H1 (cell line): ENCODE data around the gene BIN1. TPM values are rescaled to one million over a fixed set of nuclear protein-coding genes. Genes with fewer than 3 reads are reported as not detected.

ENCODE experiments used
- CTCF ChIA-PET: fragments of 300-600 bp; sonication (Branson Sonifier 250); formaldehyde crosslinking; loops from one replicate; lab custom pipeline; 2021; ENCODE audit not compliant: partially characterized antibody; lab: Charles Lee
- POLR2A ChIA-PET: fragments of 300-600 bp; sonication (Branson Sonifier 250); formaldehyde crosslinking; loops from one replicate; lab custom pipeline; 2021; ENCODE audit warnings: inconsistent platforms; ENCODE audit not compliant: partially characterized antibody; lab: Charles Lee
- DNase-seq, 2 experiments: peaks; one replicate each; pipeline versions ENCODE4 v3.0.0 to v3.0.0-alpha.2; 2010 to 2022; ENCODE audit warnings: low spot score in 2 of 2, low read depth in 1 of 2, mixed read lengths in 1 of 2
- FAIRE-seq: peaks from 2 replicates; lab custom pipeline; 2011; peaks lifted over from hg19 to GRCh38; lab: Jason Lieb, UNC
- H2AFZ ChIP-seq: 2 replicates; pipeline ENCODE4 v1.8.1; 2012; ENCODE audit warnings: low read length, inconsistent platforms
- H2AK5ac ChIP-seq: 2 replicates; pipeline ENCODE4 v1.6.1; 2013; ENCODE audit warnings: low read depth, low read length
- H2BK120ac ChIP-seq: replicated peaks from 2 replicates; pipeline ENCODE3; 2013; ENCODE audit warnings: low read depth, low read length, inconsistent platforms
- H2BK12ac ChIP-seq: 2 replicates; pipeline ENCODE4 v1.6.1; 2013; ENCODE audit warnings: low read depth, low read length
- H2BK15ac ChIP-seq: 2 replicates; pipeline ENCODE4 v1.6.1; 2013; ENCODE audit warnings: low read length
- H2BK20ac ChIP-seq: 2 replicates; pipeline ENCODE4 v1.6.1; 2013; ENCODE audit warnings: low read length
- H2BK5ac ChIP-seq: 2 replicates; pipeline ENCODE4 v1.6.1; 2013; ENCODE audit warnings: low read depth, low read length
- H3K14ac ChIP-seq: 2 replicates; pipeline ENCODE4 v1.6.1; 2013; ENCODE audit warnings: inconsistent platforms; ENCODE audit not compliant: insufficient read length
- H3K18ac ChIP-seq: 2 replicates; pipeline ENCODE4 v1.6.1; 2013; ENCODE audit warnings: low read length; ENCODE audit errors: extremely low read depth
- H3K23ac ChIP-seq: 2 replicates; pipeline ENCODE4 v1.6.1; 2013; ENCODE audit warnings: inconsistent platforms; ENCODE audit not compliant: insufficient read length
- H3K23me2 ChIP-seq: 2 replicates; pipeline ENCODE4 v1.6.1; 2013; ENCODE audit warnings: low read depth, low read length
- H3K27ac ChIP-seq: 2 replicates; pipeline ENCODE4 v1.6.1; 2011; ENCODE audit warnings: low read depth, low read length, inconsistent platforms
- H3K27me3 ChIP-seq, 4 experiments: replicated peaks in 1 of 4; 1 replicate in 1 of 4; 2 replicates in 3 of 4; pipeline versions ENCODE4 v1.6.1 to v1.8.1; 2011 to 2013; ENCODE audit warnings: low read length in 3 of 4, mild to moderate bottlenecking in 3 of 4, inconsistent platforms in 2 of 4, mixed read lengths in 2 of 4, moderate library complexity in 1 of 4; ENCODE audit not compliant: control insufficient read depth in 3 of 4, insufficient read depth in 3 of 4; ENCODE audit errors: extremely low read depth in 1 of 4
- H3K36me3 ChIP-seq, 4 experiments: 2 replicates each; pipeline versions ENCODE4 v1.6.1 to v1.8.1; 2011 to 2013; ENCODE audit warnings: mild to moderate bottlenecking in 4 of 4, low read length in 3 of 4, moderate library complexity in 2 of 4, control low read depth in 1 of 4, inconsistent platforms in 1 of 4; ENCODE audit not compliant: insufficient read depth in 4 of 4, control insufficient read depth in 2 of 4
- H3K4ac ChIP-seq: replicated peaks from 2 replicates; pipeline ENCODE3; 2013; ENCODE audit warnings: low read length, low read depth, mixed read lengths, inconsistent platforms; ENCODE audit not compliant: insufficient read length
- H3K4me1 ChIP-seq, 4 experiments: replicated peaks in 1 of 4; 1 replicate in 1 of 4; 2 replicates in 3 of 4; pipeline versions ENCODE4 v1.6.1 to v1.8.1; 2011 to 2013; ENCODE audit warnings: low read length in 3 of 4, inconsistent platforms in 2 of 4, mixed read lengths in 1 of 4; ENCODE audit not compliant: insufficient read depth in 4 of 4, control insufficient read depth in 3 of 4
- H3K4me2 ChIP-seq, 2 experiments: 2 replicates each; pipeline versions ENCODE4 v1.6.1 to v1.8.1; 2011 to 2013; ENCODE audit warnings: low read depth in 2 of 2, low read length in 2 of 2, control low read depth in 1 of 2, inconsistent platforms in 1 of 2, mild to moderate bottlenecking in 1 of 2; ENCODE audit not compliant: insufficient read depth in 1 of 2
- H3K4me3 ChIP-seq, 4 experiments: fragments of 200-600, 300-600 bp in 1 of 4; sonication (generic), shearing (Covaris generic), sonication (Bioruptor Twin) in 1 of 4; 2 replicates each; pipeline versions ENCODE4 v1.5.1 to v1.8.1; 2011 to 2016; ENCODE audit warnings: low read length in 4 of 4, low read depth in 3 of 4, control low read depth in 2 of 4, inconsistent platforms in 2 of 4, mild to moderate bottlenecking in 2 of 4, mixed read lengths in 1 of 4, moderate library complexity in 1 of 4; ENCODE audit not compliant: insufficient read depth in 2 of 4; ENCODE audit errors: extremely low read depth in 1 of 4
- H3K56ac ChIP-seq: replicated peaks from 2 replicates; pipeline ENCODE3; 2013; ENCODE audit warnings: low read depth, mild to moderate bottlenecking, mixed read lengths, low read length, inconsistent platforms; ENCODE audit not compliant: insufficient read length
- H3K79me1 ChIP-seq: 2 replicates; pipeline ENCODE4 v1.6.1; 2013; ENCODE audit warnings: low read depth, low read length, control low read depth
- H3K79me2 ChIP-seq, 2 experiments: 2 replicates each; pipeline versions ENCODE4 v1.6.1 to v1.8.1; 2012 to 2013; ENCODE audit warnings: low read length in 2 of 2, mild to moderate bottlenecking in 2 of 2, inconsistent platforms in 1 of 2; ENCODE audit not compliant: insufficient read depth in 2 of 2, control insufficient read depth in 1 of 2
- H3K9ac ChIP-seq, 4 experiments: replicated peaks in 1 of 4; 1 replicate in 1 of 4; 2 replicates in 3 of 4; pipeline versions ENCODE4 v1.6.1 to v1.8.1; 2011 to 2013; ENCODE audit warnings: low read depth in 3 of 4, low read length in 3 of 4, control low read depth in 2 of 4, mild to moderate bottlenecking in 2 of 4, moderate library complexity in 2 of 4, inconsistent platforms in 1 of 4; ENCODE audit errors: extremely low read depth in 1 of 4
- H3K9me3 ChIP-seq, 2 experiments: 2 replicates each; pipeline versions ENCODE4 v1.6.1 to v1.8.1; 2012 to 2013; ENCODE audit warnings: mild to moderate bottlenecking in 2 of 2, moderate library complexity in 2 of 2, control low read depth in 1 of 2, inconsistent platforms in 1 of 2, low read depth in 1 of 2, low read length in 1 of 2, mixed read lengths in 1 of 2; ENCODE audit not compliant: insufficient read depth in 2 of 2
- H4K20me1 ChIP-seq, 2 experiments: replicated peaks in 1 of 2; 2 replicates each; pipeline versions ENCODE3 to v1.8.1; 2011 to 2013; ENCODE audit warnings: inconsistent platforms in 2 of 2, low read length in 2 of 2, mild to moderate bottlenecking in 1 of 2; ENCODE audit not compliant: insufficient read depth in 2 of 2, control insufficient read depth in 1 of 2
- H4K5ac ChIP-seq: 2 replicates; pipeline ENCODE4 v1.6.1; 2013; ENCODE audit warnings: low read length, low read depth, mixed read lengths, inconsistent platforms; ENCODE audit not compliant: insufficient read length
- H4K8ac ChIP-seq: 2 replicates; pipeline ENCODE4 v1.8.0; 2013; ENCODE audit warnings: mild to moderate bottlenecking, moderate library complexity, low read length, inconsistent platforms; ENCODE audit not compliant: insufficient read depth; ENCODE audit errors: extremely low read depth
- H4K91ac ChIP-seq: replicated peaks from 2 replicates; pipeline ENCODE3; 2013; ENCODE audit warnings: low read length, mixed read lengths, inconsistent platforms; ENCODE audit not compliant: insufficient read length
- BCL11A ChIP-seq, 2 experiments: IDR thresholded peaks; one replicate each; pipeline ENCODE4 v1.6.1; 2011; ENCODE audit warnings: low read depth in 2 of 2, low read length in 2 of 2, mild to moderate bottlenecking in 2 of 2
- WGBS, 2 experiments: shearing (Covaris generic) in 1 of 2; methylation state at CpG; one replicate each; pipeline versions ENCODE4 v1.1.6 to v1.1.7; 2013 to 2015; ENCODE audit warnings: low lambda C conversion rate in 2 of 2, mixed read lengths in 2 of 2, inconsistent platforms in 1 of 2, low coverage in 1 of 2, missing lambda C conversion rate in 1 of 2; ENCODE audit not compliant: insufficient replicate concordance in 2 of 2, insufficient coverage in 1 of 2, insufficient read length in 1 of 2; ENCODE audit errors: extremely low coverage in 1 of 2, missing lambda C conversion rate in 1 of 2; 5-methylcytosine and 5-hydroxymethylcytosine counted together
- polyA plus RNA-seq, 7 experiments: library from polyadenylated mRNA; depleted of rRNA in 3 of 7; stranded (reverse) in 5 of 7; unstranded in 2 of 7; fragments of >200 nt in 5 of 7; fragments of 200-250 nt in 2 of 7; gene quantifications; 1 replicate in 5 of 7; 2 replicates in 1 of 7; 4 replicates in 1 of 7; pipeline versions ENCODE4 v1.2.1 to v1.2.3, GENCODE V29; 2011 to 2013; ENCODE audit warnings: missing spikeins in 2 of 7, mixed read lengths in 2 of 7
- total RNA-seq: library from RNA; stranded (reverse); fragmentation: NEBNext Ultra II Directional; extraction: Animal tissue kit (Norgen Biotek cat#: 25700); gene quantifications from 2 replicates; pipeline ENCODE4 v1.2.1, GENCODE V29; 2021

The BIN1 gene
- total and polyA plus RNA-seq, 2 of the 8 experiments (the other 6 are each of a cell fraction or from before 2014, with no cell fraction given): 23.6 to 35.6 TPM

- H3K56ac ChIP-seq: no peak overlapping the region
- no peak overlapping the region for H2BK12ac ChIP-seq
- no peaks in the 10 kb centered on the region for H3K27me3 ChIP-seq
- no peak overlapping the region for H4K91ac ChIP-seq
- no peak overlapping the region; the same call in 1 of the 2 replicates for H4K8ac ChIP-seq
- H2BK5ac ChIP-seq: no peak overlapping the region
- no peak overlapping the region for H3K4me2 ChIP-seq
- H2AFZ ChIP-seq: no peak overlapping the region
- ChIA-PET CTCF (no interaction called here), POLR2A (no interaction called here)
- 81% methylated on average over 7 of the region's 14 CpGs; no CpG with 5 or more reads in 1 of the 2 experiments for WGBS, 2 experiments
- no peak overlapping the region for H4K5ac ChIP-seq
- H2BK15ac ChIP-seq: no peak overlapping the region
- no peak overlapping the region for H2AK5ac ChIP-seq
- no peak overlapping the region for H2BK20ac ChIP-seq
- peaks cover 0 to 2% of the 10 kb centered on the region in 2 experiments for H4K20me1 ChIP-seq
- H3K14ac ChIP-seq: no peak overlapping the region
- no peaks in the 10 kb centered on the region for H3K79me1 ChIP-seq
- H3K4me1 ChIP-seq: no peaks in the 10 kb centered on the region
- H3K9ac ChIP-seq: no peak overlapping the region
- H3K18ac ChIP-seq: no peak overlapping the region
- peaks cover 0 to 3% (median 0%) of the 10 kb centered on the region in 4 experiments; a peak in 2 of 8 replicates for H3K36me3 ChIP-seq
- FAIRE-seq (no peak), DNase-seq (no peak)
- no peak overlapping the region for H3K27ac ChIP-seq
- no peaks in the 10 kb centered on the region for H3K9me3 ChIP-seq
- no peak overlapping the region for H3K4me3 ChIP-seq
- no peaks in the 10 kb centered on the region for H3K23me2 ChIP-seq
- no peaks in the 10 kb centered on the region for H3K79me2 ChIP-seq
- no peak overlapping the region for H2BK120ac ChIP-seq
- no peak overlapping the region for H3K23ac ChIP-seq
- no peak for TF ChIP-seq BCL11A (IDR thresholded peaks at IDR 0.05; ENCODE audit: low read depth in 2 of 2, low read length in 2 of 2)
- TF ChIP-seq, all 59 proteins: peak for 0
- no peak overlapping the region for H3K4ac ChIP-seq
These were observed 48.1 kb downstream of the BIN1 start for GRCh38 chr2:127058954-127059252.
